ENCODE measurements around the gene TMEM63A.
"Not testable (repeated sequence)": the region's sequence is repeated elsewhere in the genome, so short reads cannot be mapped to it uniquely, and the experiment has no call there.

GRCh38 chr1:225810579-225811538 is 71.3 kb downstream of the TMEM63A start:
- TF ChIP-seq CTCF (IDR thresholded peaks at IDR 0.05; ENCODE audit: poor library complexity, severe bottlenecking); TAF1 (IDR thresholded peaks at IDR 0.05; ENCODE audit: low read depth); REST (IDR thresholded peaks at IDR 0.05; ENCODE audit: borderline replicate concordance); EP300 (conservative IDR thresholded peaks at IDR 0.05; ENCODE audit: poor library complexity, severe bottlenecking); RAD21 (conservative IDR thresholded peaks at IDR 0.05): not testable (repeated sequence)
- TF ChIP-seq SMC3 (conservative IDR thresholded peaks at IDR 0.05; ENCODE audit: poor library complexity) = peak; percentile 43
